GM23248 (cell line): Measurements from ENCODE around the gene HOPX. TPM values are rescaled to one million over a fixed set of nuclear protein-coding genes. Genes with fewer than 3 reads are reported as not detected.

Source experiments
- DNase-seq: peaks from one replicate; pipeline ENCODE4 v3.0.0-alpha.2; 2015
- H2AFZ ChIP-seq: fragments of 200-600 bp; sonication (generic); 2 replicates; pipeline ENCODE4 v1.6.1; 2016; ENCODE audit warnings: antibody characterized with exemption
- H3F3A ChIP-seq: fragments of 200-600 bp; sonication (generic); 2 replicates; pipeline ENCODE4 v1.6.1; 2016; ENCODE audit warnings: mild to moderate bottlenecking, antibody characterized with exemption, mixed run types; ENCODE audit not compliant: insufficient read depth
- H3K27ac ChIP-seq: fragments of 200-600 bp; sonication (generic); 2 replicates; pipeline ENCODE4 v1.5.1; 2016; ENCODE audit warnings: mild to moderate bottlenecking
- H3K27me3 ChIP-seq: fragments of 200-600 bp; sonication (generic); replicated peaks from 2 replicates; pipeline ENCODE4 v1.6.1; 2016; ENCODE audit warnings: mild to moderate bottlenecking; ENCODE audit not compliant: insufficient read depth
- H3K36me3 ChIP-seq: fragments of 200-600 bp; sonication (generic); 2 replicates; pipeline ENCODE4 v1.6.1; 2016; ENCODE audit warnings: low read depth, mild to moderate bottlenecking
- H3K4me1 ChIP-seq: fragments of 200-600 bp; sonication (generic); 2 replicates; pipeline ENCODE4 v1.6.1; 2016; ENCODE audit warnings: mild to moderate bottlenecking; ENCODE audit not compliant: insufficient read depth
- H3K4me2 ChIP-seq: fragments of 200-600 bp; sonication (generic); one replicate; pipeline ENCODE4 v1.6.1; 2016; ENCODE audit warnings: mild to moderate bottlenecking; ENCODE audit not compliant: unreplicated experiment
- H3K4me3 ChIP-seq: fragments of 200-600 bp; sonication (generic); 2 replicates; pipeline ENCODE4 v1.5.1; 2016; ENCODE audit warnings: mild to moderate bottlenecking
- H3K79me2 ChIP-seq: fragments of 200-600 bp; sonication (generic); 2 replicates; pipeline ENCODE4 v1.6.1; 2016; ENCODE audit warnings: mild to moderate bottlenecking; ENCODE audit not compliant: insufficient read depth
- H3K9ac ChIP-seq: fragments of 200-600 bp; sonication (generic); 2 replicates; pipeline ENCODE4 v1.6.1; 2016; ENCODE audit warnings: mild to moderate bottlenecking
- H3K9me2 ChIP-seq: fragments of 200-600 bp; sonication (generic); 2 replicates; pipeline ENCODE4 v1.6.1; 2016; ENCODE audit warnings: mixed run types, mild to moderate bottlenecking, moderate library complexity; ENCODE audit not compliant: insufficient read depth
- H3K9me3 ChIP-seq: fragments of 200-600 bp; sonication (generic); one replicate; pipeline ENCODE4 v1.6.1; 2017; ENCODE audit warnings: low read depth
- H4K20me1 ChIP-seq: fragments of 200-600 bp; sonication (generic); 2 replicates; pipeline ENCODE4 v1.6.0; 2016; ENCODE audit not compliant: insufficient read depth
- EZH2 ChIP-seq: fragments of 200-600 bp; sonication (generic); IDR thresholded peaks from 2 replicates; pipeline ENCODE4 v1.6.1; 2018; ENCODE audit warnings: antibody characterized with exemption, mild to moderate bottlenecking; ENCODE audit not compliant: insufficient read depth, poor library complexity, severe bottlenecking
- EZH2phosphoT487 ChIP-seq: fragments of 200-600 bp; sonication (generic); IDR thresholded peaks from 2 replicates; pipeline ENCODE4 v1.6.1; 2018; ENCODE audit warnings: antibody characterized with exemption, moderate library complexity, mild to moderate bottlenecking, low read depth; ENCODE audit not compliant: insufficient read depth
- WGBS, 2 experiments: methylation state at CpG; one replicate each; pipeline ENCODE4 v1.1.6; 2015 to 2017; ENCODE audit warnings: low lambda C conversion rate in 2 of 2, low coverage in 1 of 2; ENCODE audit errors: missing lambda C conversion rate in 2 of 2; 5-methylcytosine and 5-hydroxymethylcytosine counted together
- in situ Hi-C: fragments of 300-500 bp; cut with MboI; formaldehyde crosslinking; loops from 2 replicates; pipeline ENCODE4 v1.15.0; 2020
- polyA plus RNA-seq: library from polyadenylated mRNA; unstranded; fragments of >200 nt; fragmentation: Nextera tagmentation; extraction: Ambion mirVana; gene quantifications from 2 replicates; pipeline ENCODE4 v1.2.1, GENCODE V29; 2016
- total RNA-seq: library from RNA; depleted of rRNA; stranded (reverse); fragments of >200 nt; shearing (Covaris generic); gene quantifications from 2 replicates; pipeline ENCODE4 v1.2.3, GENCODE V29; 2014

The HOPX gene
- total and polyA plus RNA-seq, 2 experiments from 2014 or later, result not detected

- in situ Hi-C loops, result no loop called here
- H3K9ac ChIP-seq, result no peak overlapping the region
- H3F3A ChIP-seq, result peaks cover 6% of the 10 kb centered on the region
- TF ChIP-seq EZH2phosphoT487, result no peak
- TF ChIP-seq EZH2, result no peak
- H3K9me2 ChIP-seq, result no peaks in the 10 kb centered on the region
- H3K27me3 ChIP-seq, result peaks cover 45% of the 10 kb centered on the region
- no peak overlapping the region for H3K4me2 ChIP-seq
- DNase-seq, result no peak
- no peaks in the 10 kb centered on the region for H3K4me1 ChIP-seq
- no peaks in the 10 kb centered on the region for H3K36me3 ChIP-seq
- no peak overlapping the region for H3K4me3 ChIP-seq
- H4K20me1 ChIP-seq, result no peaks in the 10 kb centered on the region
- H3K79me2 ChIP-seq, result no peaks in the 10 kb centered on the region
- H3K9me3 ChIP-seq, result no peaks in the 10 kb centered on the region
- H3K27ac ChIP-seq, result no peak overlapping the region
- H2AFZ ChIP-seq, result no peak overlapping the region
These were observed 32.3 kb downstream of the HOPX start for GRCh38 chr4:56648824-56649151.

DNA sequence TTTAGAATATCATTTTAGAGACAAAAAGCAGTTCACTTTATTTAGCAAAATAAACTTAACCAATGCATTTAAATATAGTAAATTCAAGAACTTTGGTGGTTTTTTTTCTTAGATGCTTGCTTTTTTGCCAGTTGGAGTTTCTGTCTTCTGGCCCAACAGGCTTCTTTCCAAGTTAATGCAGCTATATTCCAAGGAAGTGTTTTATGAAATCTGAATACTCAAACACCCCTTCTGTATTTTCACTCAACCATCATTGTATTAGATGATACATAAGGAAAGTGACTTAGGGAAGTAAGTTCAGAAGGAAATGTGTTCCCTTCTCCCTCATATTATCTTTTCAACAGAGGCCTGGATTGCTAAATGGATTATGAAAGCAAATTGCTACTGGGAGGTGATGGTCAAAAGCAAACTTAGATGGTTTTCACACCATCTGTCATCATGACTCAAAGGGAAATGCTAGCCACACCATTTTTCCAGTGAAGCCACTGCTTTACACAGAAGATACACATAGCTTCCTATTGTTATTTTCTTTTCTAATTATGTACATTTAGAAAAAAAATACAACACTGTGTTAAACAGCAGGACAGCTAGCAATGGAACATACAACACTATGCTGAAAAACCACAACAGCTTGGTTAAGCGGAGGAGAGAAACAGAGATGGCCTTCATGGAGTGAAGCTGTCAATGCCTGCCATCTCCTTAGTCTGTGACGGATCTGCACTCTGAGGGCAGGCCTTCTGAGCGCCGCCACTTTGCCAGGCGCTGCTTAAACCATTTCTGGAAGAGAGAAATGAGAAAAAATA is 32.9 kb downstream of the HOPX start:
- Histone ChIP-seq H3K4me2 (no peak overlapping the region), H2AFZ (no peak overlapping the region), H3K9me3 (no peaks in the 10 kb centered on the region), H3K4me1 (no peaks in the 10 kb centered on the region), H3K27me3 (peaks cover 45% of the 10 kb centered on the region), H3K4me3 (no peak overlapping the region), H3K9me2 (no peaks in the 10 kb centered on the region), H3K36me3 (no peaks in the 10 kb centered on the region), H3K9ac (no peak overlapping the region), H3F3A (peaks cover 6% of the 10 kb centered on the region), H3K27ac (no peak overlapping the region), H4K20me1 (no peaks in the 10 kb centered on the region), H3K79me2 (no peaks in the 10 kb centered on the region)
- in situ Hi-C loops, result no loop called here
- 71 to 72% methylated on average over 5 of the region's 5 CpGs for WGBS, 2 experiments
- TF ChIP-seq EZH2 (no peak), EZH2phosphoT487 (no peak)
- peak; percentile 18 for DNase-seq

DNA sequence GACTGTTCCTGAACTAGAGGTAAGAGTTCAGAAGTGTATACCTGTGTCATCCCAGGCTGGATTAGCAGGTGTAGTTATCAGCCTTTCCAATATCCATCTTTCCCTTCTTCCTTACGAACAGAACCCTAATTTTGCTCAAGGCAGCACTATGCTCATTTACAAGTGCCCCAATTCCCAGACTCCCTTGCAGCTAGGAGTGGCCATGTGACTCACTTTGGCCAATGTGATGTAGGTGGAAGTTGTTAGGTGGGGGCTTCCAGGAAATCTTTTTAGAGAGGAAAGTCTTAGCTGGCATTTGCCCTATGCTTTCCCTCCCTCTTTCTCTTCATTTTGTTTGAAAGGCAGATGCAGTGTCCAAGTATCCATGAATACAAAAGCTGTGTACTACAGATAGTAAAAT is 34.8 kb downstream of the HOPX start:
- WGBS, 2 experiments, result 67 to 75% methylated on average over 1 of the region's 1 CpG
- Histone ChIP-seq H3K4me1 (peaks cover 9% of the 10 kb centered on the region; the same call in 1 of the 2 replicates), H3K9me3 (no peaks in the 10 kb centered on the region), H3K4me3 (no peak overlapping the region), H3F3A (peaks cover 17% of the 10 kb centered on the region), H3K79me2 (no peaks in the 10 kb centered on the region), H3K9ac (no peak overlapping the region), H4K20me1 (no peaks in the 10 kb centered on the region), H3K27ac (no peak overlapping the region), H3K4me2 (no peak overlapping the region), H3K9me2 (no peaks in the 10 kb centered on the region), H3K27me3 (peaks cover 33% of the 10 kb centered on the region), H2AFZ (no peak overlapping the region), H3K36me3 (no peaks in the 10 kb centered on the region)
- DNase-seq, result no peak
- in situ Hi-C loops, result no loop called here
- no peak for TF ChIP-seq EZH2phosphoT487
- no peak for TF ChIP-seq EZH2

GRCh38 chr4:56643596-56643995 is 37.5 kb downstream of the HOPX start:
- Histone ChIP-seq H3K4me2 (no peak overlapping the region), H3K9ac (no peak overlapping the region), H3K9me3 (no peaks in the 10 kb centered on the region), H3K9me2 (no peaks in the 10 kb centered on the region), H3K4me3 (no peak overlapping the region), H3K27ac (no peak overlapping the region), H3K4me1 (peaks cover 23% of the 10 kb centered on the region), H3K36me3 (no peaks in the 10 kb centered on the region), H3K79me2 (no peaks in the 10 kb centered on the region), H4K20me1 (no peaks in the 10 kb centered on the region), H3F3A (peaks cover 28% of the 10 kb centered on the region), H3K27me3 (peaks cover 15% of the 10 kb centered on the region), H2AFZ (no peak overlapping the region)
- in situ Hi-C loops, result no loop called here
- TF ChIP-seq EZH2phosphoT487, result no peak
- TF ChIP-seq EZH2, result no peak
- no peak for DNase-seq
- 83 to 90% methylated on average over 6 of the region's 6 CpGs for WGBS, 2 experiments

- no peaks in the 10 kb centered on the region for H3K9me3 ChIP-seq
- no peaks in the 10 kb centered on the region for H4K20me1 ChIP-seq
- in situ Hi-C loops, result no loop called here
- peaks cover 23% of the 10 kb centered on the region for H3K4me1 ChIP-seq
- TF ChIP-seq EZH2 (no peak), EZH2phosphoT487 (peak; percentile 97)
- peak; percentile 92 for DNase-seq
- H3F3A ChIP-seq, result peaks cover 21% of the 10 kb centered on the region
- no peak overlapping the region for H2AFZ ChIP-seq
- peak overlapping the region; percentile 48; the same call in 1 of the 2 replicates for H3K9ac ChIP-seq
- H3K27me3 ChIP-seq, result peaks cover 11% of the 10 kb centered on the region
- no peaks in the 10 kb centered on the region for H3K79me2 ChIP-seq
- H3K27ac ChIP-seq, result peak overlapping the region; percentile 84
- no peaks in the 10 kb centered on the region for H3K36me3 ChIP-seq
- H3K4me3 ChIP-seq, result peak overlapping the region; percentile 47; the same call in 1 of the 2 replicates
- no peaks in the 10 kb centered on the region for H3K9me2 ChIP-seq
- 0% methylated on average over 4 of the region's 4 CpGs for WGBS, 2 experiments
- peak overlapping the region; percentile 77 for H3K4me2 ChIP-seq
These were observed 39.5 kb downstream of the HOPX start for GRCh38 chr4:56641494-56642051.
